Small intestine (tissue), 7 donors: ENCODE results near the gene PAPOLG. TPM values are rescaled to one million over a fixed set of nuclear protein-coding genes. Genes with fewer than 3 reads are reported as not detected.

ENCODE experiments used
- DNase-seq, 2 donors: peaks; one replicate each; pipeline versions ENCODE4 v3.0.0 to v3.0.0-alpha.2; 2013
- FAIRE-seq: peaks from 2 replicates; lab custom pipeline; 2012; peaks lifted over from hg19 to GRCh38; lab: Jason Lieb, UNC
- H3K27ac ChIP-seq, 3 donors: one replicate each; pipeline ENCODE4 v1.5.1; 2013; ENCODE audit warnings: low read length in 2 of 3, mild to moderate bottlenecking in 2 of 3, control low read depth in 1 of 3, inconsistent platforms in 1 of 3, low read depth in 1 of 3, moderate library complexity in 1 of 3
- H3K27me3 ChIP-seq, 3 donors: one replicate each; pipeline ENCODE4 v1.6.1; 2013; ENCODE audit warnings: low read length in 3 of 3, inconsistent platforms in 1 of 3; ENCODE audit not compliant: control insufficient read depth in 3 of 3, insufficient read depth in 3 of 3
- H3K36me3 ChIP-seq, 3 donors: one replicate each; pipeline ENCODE4 v1.6.1; 2013; ENCODE audit warnings: low read length in 3 of 3, inconsistent platforms in 1 of 3, low read depth in 1 of 3, mild to moderate bottlenecking in 1 of 3, moderate library complexity in 1 of 3; ENCODE audit not compliant: control insufficient read depth in 3 of 3, insufficient read depth in 2 of 3
- H3K4me1 ChIP-seq, 3 donors: one replicate each; pipeline ENCODE4 v1.6.1; 2013; ENCODE audit warnings: low read length in 2 of 3, inconsistent platforms in 1 of 3, low read depth in 1 of 3, mild to moderate bottlenecking in 1 of 3, moderate library complexity in 1 of 3; ENCODE audit not compliant: control insufficient read depth in 3 of 3, insufficient read depth in 2 of 3
- H3K4me3 ChIP-seq, 3 donors: one replicate each; pipeline ENCODE4 v1.5.1; 2013; ENCODE audit warnings: low read length in 3 of 3, control low read depth in 1 of 3, inconsistent platforms in 1 of 3, low read depth in 1 of 3, mild to moderate bottlenecking in 1 of 3, moderate library complexity in 1 of 3
- H3K9me3 ChIP-seq, 2 donors: one replicate each; pipeline ENCODE4 v1.6.1; 2013; ENCODE audit warnings: low read depth in 1 of 2, low read length in 1 of 2; ENCODE audit not compliant: control insufficient read depth in 2 of 2, insufficient read depth in 1 of 2
- WGBS, 3 donors: extraction: QIAGEN DNeasy Blood & Tissue Kit; methylation state at CpG; one replicate each; pipeline ENCODE4 v1.1.7; 2013; 5-methylcytosine and 5-hydroxymethylcytosine counted together
- polyA plus RNA-seq, 4 donors: library from polyadenylated mRNA; stranded (reverse) in 3 of 4; unstranded in 1 of 4; fragments of 200-250 nt in 3 of 4; fragments of 120-200 nt in 1 of 4; gene quantifications; one replicate each; pipeline versions ENCODE4 v1.2.1 to v1.2.3, GENCODE V29; 2013
- donor health status: healthy with polysubstance abuse.
- donor health status: control.
- donor health status: control.
- donor health status: Bipolar disorder and iron deficiency.
- donor health status: healthy.

PAPOLG gene
- polyA plus RNA-seq, 4 donors, result 2.7 to 10.4 (median 3.7) TPM

- H3K27ac ChIP-seq, result no peak overlapping the region
- DNase-seq (no peak), FAIRE-seq (no peak)
- no peaks in the 10 kb centered on the region for H3K27me3 ChIP-seq
- H3K4me3 ChIP-seq, result no peak overlapping the region
- no peaks in the 10 kb centered on the region for H3K36me3 ChIP-seq
- H3K9me3 ChIP-seq, result no peaks in the 10 kb centered on the region
- 70 to 83% (median 75%) methylated on average over 7 of the region's 7 CpGs for WGBS, 3 donors
- H3K4me1 ChIP-seq, result peaks cover 0 to 2% (median 0%) of the 10 kb centered on the region in 3 donors
Observed at GRCh38 chr2:60745761-60746160, 10.3 kb upstream of the PAPOLG start.

DNA sequence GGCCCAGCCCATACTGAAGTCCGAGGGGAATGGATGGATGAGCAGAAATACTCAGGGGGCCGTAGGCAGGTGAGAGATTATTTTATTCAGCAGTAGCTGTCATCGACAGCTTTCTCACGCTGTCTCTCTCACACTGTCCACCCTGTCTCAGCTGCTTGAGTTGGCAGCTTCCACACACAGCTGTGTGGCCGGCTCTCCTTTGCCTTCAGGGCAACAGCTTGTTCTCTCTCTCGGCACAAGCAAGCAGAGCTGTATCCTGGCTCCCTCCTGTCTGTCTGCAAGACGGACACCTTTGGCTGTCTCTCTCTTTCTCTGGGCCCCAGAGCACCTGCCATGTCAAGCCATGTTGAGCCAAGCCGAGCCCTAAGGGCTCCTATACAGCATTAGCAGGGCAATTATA is 9.8 kb upstream of the PAPOLG start:
- 85 to 91% (median 88%) methylated on average over 8 of the region's 8 CpGs for WGBS, 3 donors

GRCh38 chr2:60759654-60760053 is 3.6 kb downstream of the PAPOLG start:
- WGBS, 3 donors, result 89 to 96% (median 91%) methylated on average over 1 of the region's 1 CpG
- FAIRE-seq, result no peak

More for the DNA sequence above, 9.8 kb upstream of the PAPOLG start:
- no peak overlapping the region for H3K27ac ChIP-seq
- no peaks in the 10 kb centered on the region for H3K36me3 ChIP-seq
- peaks cover 0 to 2% (median 0%) of the 10 kb centered on the region in 3 donors for H3K4me1 ChIP-seq
- no peak overlapping the region for H3K4me3 ChIP-seq
- FAIRE-seq (no peak), DNase-seq (no peak)
- H3K27me3 ChIP-seq, result no peaks in the 10 kb centered on the region
- H3K9me3 ChIP-seq, result no peaks in the 10 kb centered on the region

DNA sequence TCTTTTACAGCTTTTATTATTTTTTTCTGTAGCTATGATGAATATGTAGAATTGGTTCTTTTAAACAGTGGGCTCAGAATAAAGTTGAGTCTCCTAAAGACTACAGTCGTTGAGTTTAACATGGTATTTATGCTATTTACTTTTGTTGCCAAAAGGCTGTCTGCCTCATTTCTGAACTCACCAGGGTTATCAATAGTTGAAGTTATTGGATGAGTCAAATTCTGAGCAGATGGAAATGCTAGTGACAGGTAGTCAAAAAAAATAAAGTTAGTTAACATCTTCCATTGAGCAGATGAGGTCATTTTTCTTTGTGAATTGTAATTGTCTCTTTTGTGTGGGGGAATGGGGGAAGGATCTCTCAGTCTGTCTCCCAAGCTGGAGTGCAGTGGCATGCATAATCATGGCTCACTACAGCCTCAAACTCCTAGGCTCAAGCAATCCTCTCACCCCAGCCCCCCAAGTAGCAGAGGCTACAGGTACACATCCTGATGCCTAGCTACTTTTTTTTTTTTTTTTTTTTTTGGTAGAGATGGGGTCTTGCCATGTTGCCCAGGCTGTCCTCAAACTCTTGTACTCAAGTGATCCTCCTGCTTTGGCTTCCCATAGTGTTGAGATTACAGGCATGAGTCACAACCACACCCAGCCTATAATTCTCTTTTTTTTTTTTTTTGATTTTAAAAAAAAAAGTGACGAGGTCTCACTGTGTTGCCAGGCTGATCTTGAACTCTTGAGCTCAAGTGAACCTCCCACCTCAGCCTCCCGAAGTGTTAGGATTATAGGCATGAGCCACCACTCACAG is 8.9 kb downstream of the PAPOLG start:
- Histone ChIP-seq H3K27ac (no peak overlapping the region), H3K4me1 (no peaks in the 10 kb centered on the region), H3K9me3 (no peaks in the 10 kb centered on the region), H3K36me3 (peaks cover 9 to 31% (median 16%) of the 10 kb centered on the region in 3 donors), H3K4me3 (no peak overlapping the region), H3K27me3 (no peaks in the 10 kb centered on the region)
- no peak for FAIRE-seq
- 68 to 80% (median 71%) methylated on average over 3 of the region's 3 CpGs for WGBS, 3 donors
- DNase-seq, result peak in 1 of 2 donors; percentile 17

More at GRCh38 chr2:60759654-60760053, 3.6 kb downstream of the PAPOLG start:
- no peak for DNase-seq
- H3K27me3 ChIP-seq, result no peaks in the 10 kb centered on the region
- H3K36me3 ChIP-seq, result peaks cover 0 to 18% (median 11%) of the 10 kb centered on the region in 3 donors
- H3K4me1 ChIP-seq, result peaks cover 0 to 7% (median 4%) of the 10 kb centered on the region in 3 donors
- H3K4me3 ChIP-seq, result no peak overlapping the region
- H3K9me3 ChIP-seq, result no peaks in the 10 kb centered on the region
- no peak overlapping the region for H3K27ac ChIP-seq

GRCh38 chr2:60766283-60766682 is 10.2 kb downstream of the PAPOLG start:
- DNase-seq, result no peak
- H3K36me3 ChIP-seq, result peaks cover 10 to 31% (median 11%) of the 10 kb centered on the region in 3 donors
- FAIRE-seq, result no peak
- H3K27me3 ChIP-seq, result no peaks in the 10 kb centered on the region
- H3K9me3 ChIP-seq, result no peaks in the 10 kb centered on the region
- 96 to 99% (median 98%) methylated on average over 3 of the region's 3 CpGs for WGBS, 3 donors
- H3K4me1 ChIP-seq, result no peaks in the 10 kb centered on the region
- H3K27ac ChIP-seq, result no peak overlapping the region
- H3K4me3 ChIP-seq, result no peak overlapping the region

DNA sequence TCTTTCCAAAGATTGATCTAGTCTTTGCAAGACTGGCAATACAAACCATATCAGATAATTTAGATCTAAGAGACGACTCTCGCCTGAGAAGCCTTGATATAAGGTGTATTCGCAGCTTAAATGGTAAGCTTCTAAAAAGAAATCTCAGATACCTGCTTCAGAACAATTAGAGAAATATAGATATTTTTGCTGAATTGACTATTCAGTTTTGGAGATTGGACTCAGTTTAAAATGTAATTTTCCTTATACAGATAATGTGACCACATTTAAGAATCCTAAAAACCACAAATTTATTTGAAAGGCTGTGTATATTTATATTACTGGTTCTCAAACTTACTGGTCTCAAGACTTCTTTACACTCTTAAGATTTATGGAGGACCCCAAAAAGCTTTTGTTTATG is 15.4 kb downstream of the PAPOLG start:
- FAIRE-seq, result no peak

DNA sequence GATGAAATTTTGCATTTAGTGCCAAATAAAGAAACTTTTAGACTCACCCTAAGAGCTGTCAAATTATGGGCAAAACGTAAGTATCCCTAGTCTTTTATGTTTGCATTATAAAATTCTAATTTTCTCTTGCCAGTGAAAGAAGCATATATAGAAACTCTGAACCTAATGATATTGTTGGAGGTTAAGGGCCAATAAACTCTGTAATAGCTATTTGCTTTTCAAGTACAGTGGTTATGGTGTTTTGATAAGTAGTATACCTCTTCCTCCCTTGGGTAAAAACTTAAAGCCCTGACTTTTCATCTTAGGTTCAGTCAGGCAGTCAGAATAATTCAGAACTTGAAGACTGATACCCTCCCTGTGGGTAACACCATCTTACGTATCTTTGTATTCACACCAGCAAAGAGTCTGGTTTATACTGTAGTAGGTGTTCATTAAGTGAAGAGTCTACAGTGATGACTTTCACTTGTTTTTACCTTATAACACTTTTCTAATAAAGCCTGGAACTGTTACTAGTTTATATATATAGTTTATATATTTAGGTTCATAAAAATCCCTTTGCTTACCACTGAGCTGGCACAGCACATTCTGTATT is 19.1 kb downstream of the PAPOLG start:
- DNase-seq, result no peak
- WGBS, 3 donors, result 87 to 93% (median 92%) methylated on average over 2 of the region's 2 CpGs
- H3K36me3 ChIP-seq, result peaks cover 2 to 33% (median 14%) of the 10 kb centered on the region in 3 donors
- H3K27ac ChIP-seq, result no peak overlapping the region
- no peaks in the 10 kb centered on the region for H3K4me1 ChIP-seq
- H3K27me3 ChIP-seq, result no peaks in the 10 kb centered on the region
- no peak for FAIRE-seq
- H3K4me3 ChIP-seq, result no peak overlapping the region
- no peaks in the 10 kb centered on the region for H3K9me3 ChIP-seq

More for the DNA sequence above, 15.4 kb downstream of the PAPOLG start:
- no peaks in the 10 kb centered on the region for H3K27me3 ChIP-seq
- H3K27ac ChIP-seq, result no peak overlapping the region
- H3K9me3 ChIP-seq, result no peaks in the 10 kb centered on the region
- H3K36me3 ChIP-seq, result peaks cover 8 to 28% (median 16%) of the 10 kb centered on the region in 3 donors
- no peak overlapping the region for H3K4me3 ChIP-seq
- DNase-seq, result no peak
- 97 to 99% (median 97%) methylated on average over 3 of the region's 3 CpGs for WGBS, 3 donors
- no peaks in the 10 kb centered on the region for H3K4me1 ChIP-seq

DNA sequence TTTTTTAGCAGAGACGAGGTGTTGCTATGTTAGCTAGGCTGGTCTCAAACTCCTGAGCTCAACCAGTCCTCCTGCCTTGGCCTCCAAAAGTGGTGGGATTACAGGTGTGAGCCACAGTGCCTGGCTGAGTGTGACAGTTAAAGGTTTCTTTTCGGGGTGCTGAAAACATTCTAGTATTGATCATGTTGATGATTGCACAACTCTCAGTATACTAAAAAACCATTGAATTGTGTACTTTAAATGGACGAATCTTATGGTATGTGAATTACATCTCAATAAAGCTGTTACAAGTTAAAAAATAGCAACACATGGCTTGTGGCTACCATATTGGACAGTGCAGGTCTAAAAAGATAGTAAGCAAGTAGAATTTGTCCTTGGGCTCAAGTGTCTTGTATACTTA is 22.3 kb downstream of the PAPOLG start:
- FAIRE-seq, result no peak
- 94 to 97% (median 95%) methylated on average over 3 of the region's 3 CpGs for WGBS, 3 donors
- Histone ChIP-seq H3K9me3 (no peaks in the 10 kb centered on the region), H3K4me3 (no peak overlapping the region), H3K36me3 (peaks cover 6 to 35% (median 16%) of the 10 kb centered on the region in 3 donors), H3K27me3 (no peaks in the 10 kb centered on the region), H3K4me1 (no peaks in the 10 kb centered on the region), H3K27ac (no peak overlapping the region)
- DNase-seq, result no peak
